ENCODE results near the gene C12orf56.
"Not testable (repeated sequence)": the region's sequence is repeated elsewhere in the genome, so short reads cannot be mapped to it uniquely, and the experiment has no call there.

- TF ChIP-seq JUND (IDR thresholded peaks at IDR 0.05); CTCF (IDR thresholded peaks at IDR 0.05; ENCODE audit: low read depth, low read length, missing input control); EGR1 (IDR thresholded peaks at IDR 0.05; ENCODE audit: low read depth in 2 of 2): not testable (repeated sequence)
These were observed 172.9 kb downstream of the C12orf56 start for GRCh38 chr12:64217643-64218042.
